ENCODE results near the gene PIWIL4.

Gene PIWIL4

GRCh38 chr11:94574193-94574961 is 7.2 kb downstream of the PIWIL4 start:
- Histone ChIP-seq H3K4me1 (ENCODE audit: control insufficient read depth, insufficient read depth, low read length) (no peaks in the 10 kb centered on the region), H3K9ac (ENCODE audit: low read depth, low read length) (no peak overlapping the region), H3K4me3 (ENCODE audit: low read depth, low read length) (no peak overlapping the region)

GRCh38 chr11:94576306-94576705 is 9.1 kb downstream of the PIWIL4 start:
- no peak overlapping the region for H3K9ac ChIP-seq (ENCODE audit: low read depth, low read length)
- H3K9me3 ChIP-seq (ENCODE audit: control insufficient read depth, insufficient read depth, low read length), result no peaks in the 10 kb centered on the region
- peaks cover 6% of the 10 kb centered on the region for H3K27me3 ChIP-seq (ENCODE audit: control insufficient read depth, insufficient read depth, low read length)
- no peaks in the 10 kb centered on the region for H3K36me3 ChIP-seq (ENCODE audit: control insufficient read depth, insufficient read depth, low read length)
- H3K4me3 ChIP-seq (ENCODE audit: low read depth, low read length), result no peak overlapping the region
- no peaks in the 10 kb centered on the region for H3K4me1 ChIP-seq (ENCODE audit: control insufficient read depth, insufficient read depth, low read length)

More at GRCh38 chr11:94574193-94574961, 7.2 kb downstream of the PIWIL4 start:
- no peaks in the 10 kb centered on the region for H3K36me3 ChIP-seq (ENCODE audit: control insufficient read depth, insufficient read depth, low read length)
- H3K9me3 ChIP-seq (ENCODE audit: control insufficient read depth, insufficient read depth, low read length), result no peaks in the 10 kb centered on the region
- H3K27me3 ChIP-seq (ENCODE audit: control insufficient read depth, insufficient read depth, low read length), result peaks cover 6% of the 10 kb centered on the region

DNA sequence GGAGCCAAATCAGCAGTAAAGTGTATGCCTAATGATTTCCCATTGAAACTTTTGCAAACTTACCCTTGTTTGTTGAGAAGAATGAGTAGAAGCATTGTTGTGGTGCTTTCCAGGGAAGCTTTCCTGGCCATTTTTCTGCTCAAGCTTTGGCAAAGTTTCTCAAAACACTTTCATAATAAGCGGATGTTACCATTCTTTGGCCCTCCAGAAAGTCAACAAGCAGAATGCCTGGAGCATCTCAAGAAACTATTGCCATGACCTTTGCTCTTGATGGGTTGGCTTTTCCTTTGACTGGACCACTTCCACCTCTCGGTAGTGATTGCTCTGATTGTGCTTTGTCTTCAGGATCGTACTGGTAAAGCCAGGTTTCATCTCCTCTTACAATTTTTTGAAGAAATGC is 10.7 kb downstream of the PIWIL4 start:
- Histone ChIP-seq H3K27me3 (ENCODE audit: control insufficient read depth, insufficient read depth, low read length) (peaks cover 6% of the 10 kb centered on the region), H3K4me3 (ENCODE audit: low read depth, low read length) (no peak overlapping the region), H3K36me3 (ENCODE audit: control insufficient read depth, insufficient read depth, low read length) (no peaks in the 10 kb centered on the region), H3K9me3 (ENCODE audit: control insufficient read depth, insufficient read depth, low read length) (no peaks in the 10 kb centered on the region), H3K9ac (ENCODE audit: low read depth, low read length) (no peak overlapping the region), H3K4me1 (ENCODE audit: control insufficient read depth, insufficient read depth, low read length) (no peaks in the 10 kb centered on the region)

- H3K9me3 ChIP-seq (ENCODE audit: control insufficient read depth, insufficient read depth, low read length), result no peaks in the 10 kb centered on the region
- H3K4me3 ChIP-seq (ENCODE audit: low read depth, low read length), result no peak overlapping the region
Measured at GRCh38 chr11:94581926-94582325, 14.8 kb downstream of the PIWIL4 start.

DNA sequence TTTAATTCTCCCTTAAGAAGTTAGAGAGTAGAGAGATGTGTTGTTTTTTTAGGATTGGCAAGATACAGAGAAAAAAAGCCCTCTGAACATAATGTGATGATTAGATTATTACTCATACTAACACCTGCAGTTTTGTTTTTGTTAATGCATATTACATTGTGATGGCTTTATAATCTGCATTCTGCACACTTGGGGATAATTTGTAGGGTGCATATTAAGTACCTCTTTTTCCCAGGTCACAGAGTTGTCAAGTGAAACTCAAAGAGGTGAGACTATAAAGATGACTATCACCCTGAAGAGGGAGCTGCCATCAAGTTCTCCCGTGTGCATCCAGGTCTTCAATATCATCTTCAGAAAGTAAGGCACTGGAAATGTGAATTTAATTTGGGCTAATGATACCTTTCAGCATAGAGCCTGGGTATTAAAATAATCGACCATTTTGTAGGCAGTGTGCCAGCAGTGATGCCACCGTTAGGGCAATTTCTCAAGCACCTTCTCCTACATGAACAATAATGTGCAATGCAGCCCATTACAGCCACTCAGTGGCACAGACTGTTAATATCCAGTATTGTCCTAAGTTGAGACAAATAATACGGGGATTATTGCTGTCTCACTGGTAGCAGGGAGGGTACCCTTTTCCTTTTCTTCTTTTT is 16.2 kb downstream of the PIWIL4 start:
- no peaks in the 10 kb centered on the region for H3K27me3 ChIP-seq (ENCODE audit: control insufficient read depth, insufficient read depth, low read length)
- H3K36me3 ChIP-seq (ENCODE audit: control insufficient read depth, insufficient read depth, low read length), result no peaks in the 10 kb centered on the region
- H3K9ac ChIP-seq (ENCODE audit: low read depth, low read length), result no peak overlapping the region
- no peak overlapping the region for H3K4me3 ChIP-seq (ENCODE audit: low read depth, low read length)
- no peaks in the 10 kb centered on the region for H3K4me1 ChIP-seq (ENCODE audit: control insufficient read depth, insufficient read depth, low read length)
- H3K9me3 ChIP-seq (ENCODE audit: control insufficient read depth, insufficient read depth, low read length), result no peaks in the 10 kb centered on the region

More at GRCh38 chr11:94581926-94582325, 14.8 kb downstream of the PIWIL4 start:
- Histone ChIP-seq H3K36me3 (ENCODE audit: control insufficient read depth, insufficient read depth, low read length) (no peaks in the 10 kb centered on the region), H3K4me1 (ENCODE audit: control insufficient read depth, insufficient read depth, low read length) (no peaks in the 10 kb centered on the region), H3K9ac (ENCODE audit: low read depth, low read length) (no peak overlapping the region), H3K27me3 (ENCODE audit: control insufficient read depth, insufficient read depth, low read length) (no peaks in the 10 kb centered on the region)

GRCh38 chr11:94583866-94584500 is 16.8 kb downstream of the PIWIL4 start:
- Histone ChIP-seq H3K36me3 (ENCODE audit: control insufficient read depth, insufficient read depth, low read length) (no peaks in the 10 kb centered on the region), H3K9ac (ENCODE audit: low read depth, low read length) (no peak overlapping the region), H3K9me3 (ENCODE audit: control insufficient read depth, insufficient read depth, low read length) (no peaks in the 10 kb centered on the region), H3K4me3 (ENCODE audit: low read depth, low read length) (no peak overlapping the region), H3K4me1 (ENCODE audit: control insufficient read depth, insufficient read depth, low read length) (no peaks in the 10 kb centered on the region), H3K27me3 (ENCODE audit: control insufficient read depth, insufficient read depth, low read length) (no peaks in the 10 kb centered on the region)

- Histone ChIP-seq H3K27me3 (ENCODE audit: control insufficient read depth, insufficient read depth, low read length) (no peaks in the 10 kb centered on the region), H3K4me3 (ENCODE audit: low read depth, low read length) (no peak overlapping the region), H3K36me3 (ENCODE audit: control insufficient read depth, insufficient read depth, low read length) (no peaks in the 10 kb centered on the region), H3K9ac (ENCODE audit: low read depth, low read length) (no peak overlapping the region), H3K4me1 (ENCODE audit: control insufficient read depth, insufficient read depth, low read length) (no peaks in the 10 kb centered on the region), H3K9me3 (ENCODE audit: control insufficient read depth, insufficient read depth, low read length) (no peaks in the 10 kb centered on the region)
Measured at GRCh38 chr11:94584978-94585377, 17.8 kb downstream of the PIWIL4 start.

DNA sequence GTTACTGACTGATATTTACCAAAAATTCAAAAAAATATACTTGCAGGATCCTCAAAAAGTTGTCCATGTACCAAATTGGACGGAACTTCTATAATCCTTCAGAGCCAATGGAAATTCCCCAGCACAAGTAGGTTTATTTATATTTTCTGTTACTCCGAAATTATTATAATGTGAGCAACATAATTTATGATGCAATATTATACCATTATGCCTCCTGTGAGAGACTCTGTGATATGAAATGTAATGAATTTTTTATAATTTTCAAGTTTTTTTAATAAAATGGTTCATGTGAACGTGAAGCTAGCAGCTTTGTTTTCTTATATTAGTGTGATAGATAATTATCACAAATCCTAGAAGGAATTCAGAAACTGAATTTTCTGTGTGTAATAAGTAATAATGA is 18.2 kb downstream of the PIWIL4 start:
- Histone ChIP-seq H3K36me3 (ENCODE audit: control insufficient read depth, insufficient read depth, low read length) (no peaks in the 10 kb centered on the region), H3K9me3 (ENCODE audit: control insufficient read depth, insufficient read depth, low read length) (no peaks in the 10 kb centered on the region), H3K4me1 (ENCODE audit: control insufficient read depth, insufficient read depth, low read length) (no peaks in the 10 kb centered on the region), H3K4me3 (ENCODE audit: low read depth, low read length) (no peak overlapping the region), H3K27me3 (ENCODE audit: control insufficient read depth, insufficient read depth, low read length) (no peaks in the 10 kb centered on the region), H3K9ac (ENCODE audit: low read depth, low read length) (no peak overlapping the region)

GRCh38 chr11:94586546-94586945 is 19.4 kb downstream of the PIWIL4 start:
- Histone ChIP-seq H3K36me3 (ENCODE audit: control insufficient read depth, insufficient read depth, low read length) (no peaks in the 10 kb centered on the region), H3K4me3 (ENCODE audit: low read depth, low read length) (no peak overlapping the region), H3K9ac (ENCODE audit: low read depth, low read length) (no peak overlapping the region), H3K4me1 (ENCODE audit: control insufficient read depth, insufficient read depth, low read length) (no peaks in the 10 kb centered on the region), H3K27me3 (ENCODE audit: control insufficient read depth, insufficient read depth, low read length) (no peaks in the 10 kb centered on the region), H3K9me3 (ENCODE audit: control insufficient read depth, insufficient read depth, low read length) (no peaks in the 10 kb centered on the region)

GRCh38 chr11:94586978-94587377 is 19.8 kb downstream of the PIWIL4 start:
- Histone ChIP-seq H3K27me3 (ENCODE audit: control insufficient read depth, insufficient read depth, low read length) (no peaks in the 10 kb centered on the region), H3K36me3 (ENCODE audit: control insufficient read depth, insufficient read depth, low read length) (no peaks in the 10 kb centered on the region), H3K4me3 (ENCODE audit: low read depth, low read length) (no peak overlapping the region), H3K9ac (ENCODE audit: low read depth, low read length) (no peak overlapping the region), H3K9me3 (ENCODE audit: control insufficient read depth, insufficient read depth, low read length) (no peaks in the 10 kb centered on the region), H3K4me1 (ENCODE audit: control insufficient read depth, insufficient read depth, low read length) (no peaks in the 10 kb centered on the region)

GRCh38 chr11:94588366-94588942 is 21.3 kb downstream of the PIWIL4 start:
- Histone ChIP-seq H3K36me3 (ENCODE audit: control insufficient read depth, insufficient read depth, low read length) (no peaks in the 10 kb centered on the region), H3K4me1 (ENCODE audit: control insufficient read depth, insufficient read depth, low read length) (no peaks in the 10 kb centered on the region), H3K9me3 (ENCODE audit: control insufficient read depth, insufficient read depth, low read length) (no peaks in the 10 kb centered on the region), H3K4me3 (ENCODE audit: low read depth, low read length) (no peak overlapping the region), H3K9ac (ENCODE audit: low read depth, low read length) (no peak overlapping the region), H3K27me3 (ENCODE audit: control insufficient read depth, insufficient read depth, low read length) (no peaks in the 10 kb centered on the region)

All from iPS-15b (cell line).